HG03342 (cell line): ENCODE results near the gene SLC17A9.

Source experiments
- ATAC-seq: cut with Tn5 transposase; IDR thresholded peaks from one replicate; pipeline ENCODE4 v1.9.1; 2021; ENCODE audit warnings: mild to moderate bottlenecking, moderate library complexity; ENCODE audit not compliant: unreplicated experiment

Gene SLC17A9, protein sequence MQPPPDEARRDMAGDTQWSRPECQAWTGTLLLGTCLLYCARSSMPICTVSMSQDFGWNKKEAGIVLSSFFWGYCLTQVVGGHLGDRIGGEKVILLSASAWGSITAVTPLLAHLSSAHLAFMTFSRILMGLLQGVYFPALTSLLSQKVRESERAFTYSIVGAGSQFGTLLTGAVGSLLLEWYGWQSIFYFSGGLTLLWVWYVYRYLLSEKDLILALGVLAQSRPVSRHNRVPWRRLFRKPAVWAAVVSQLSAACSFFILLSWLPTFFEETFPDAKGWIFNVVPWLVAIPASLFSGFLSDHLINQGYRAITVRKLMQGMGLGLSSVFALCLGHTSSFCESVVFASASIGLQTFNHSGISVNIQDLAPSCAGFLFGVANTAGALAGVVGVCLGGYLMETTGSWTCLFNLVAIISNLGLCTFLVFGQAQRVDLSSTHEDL

DNA sequence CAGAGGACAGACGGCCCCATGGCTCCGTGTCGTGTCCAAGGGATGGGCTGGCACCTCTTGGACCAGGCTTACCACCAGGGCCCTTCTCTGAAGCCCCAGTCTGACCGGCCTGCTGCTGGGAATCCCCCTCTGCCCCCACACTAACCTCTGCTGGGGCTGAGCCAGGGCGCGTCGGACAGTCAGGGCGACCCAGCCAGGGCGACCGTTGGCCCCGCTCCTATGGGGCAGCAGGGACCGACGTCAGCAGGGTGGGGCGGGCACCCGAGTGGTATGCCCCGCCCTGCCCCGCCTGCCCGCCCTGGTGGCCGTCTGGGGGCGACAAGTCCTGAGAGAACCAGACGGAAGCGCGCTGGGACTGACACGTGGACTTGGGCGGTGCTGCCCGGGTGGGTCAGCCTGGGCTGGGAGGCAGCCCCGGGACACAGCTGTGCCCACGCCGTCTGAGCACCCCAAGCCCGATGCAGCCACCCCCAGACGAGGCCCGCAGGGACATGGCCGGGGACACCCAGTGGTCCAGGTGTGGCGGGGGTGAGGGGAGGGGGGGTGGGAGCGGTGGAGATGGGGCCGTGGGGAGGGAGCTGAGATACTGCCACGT is at the start of gene SLC17A9:
Gene SLC17A9 (plus strand): TSS at position 337 of the 595 bp plus-strand sequence. CDS start 122 bp downstream, at position 459.
- ATAC-seq: no peak

DNA sequence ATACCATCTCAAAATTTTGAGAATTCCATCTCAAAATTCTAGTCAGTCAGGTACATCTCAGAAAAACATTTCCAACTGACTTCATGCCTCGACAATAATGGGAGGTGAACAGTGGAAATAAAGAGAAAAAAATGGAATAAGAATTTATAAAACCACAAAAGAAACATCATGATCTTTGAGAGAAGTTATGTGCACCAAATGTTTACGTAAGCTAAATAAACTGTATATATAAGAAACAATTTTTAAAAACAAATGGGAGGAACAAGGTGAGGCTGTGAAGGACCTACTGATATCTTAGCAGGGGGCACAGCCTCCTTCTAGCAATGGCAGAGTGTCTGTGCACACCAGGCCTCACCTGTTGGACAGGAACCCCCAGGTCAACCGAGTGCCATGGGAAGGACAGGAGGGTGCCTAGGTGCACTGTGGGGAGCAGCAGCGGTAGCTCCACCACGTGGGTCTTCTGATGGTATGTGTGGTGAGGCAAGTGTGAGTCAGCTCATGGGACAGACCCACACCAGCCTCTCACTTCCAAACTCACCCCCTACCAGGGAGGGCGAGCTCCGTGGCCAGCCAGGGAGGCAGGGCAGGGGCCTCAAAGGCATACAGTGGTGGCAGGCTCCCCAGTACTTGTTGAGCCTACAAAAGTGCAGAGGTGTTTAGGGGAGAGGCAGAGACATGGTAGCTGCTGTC is 49.4 kb upstream of the SLC17A9 start:
- ATAC-seq: no peak

DNA sequence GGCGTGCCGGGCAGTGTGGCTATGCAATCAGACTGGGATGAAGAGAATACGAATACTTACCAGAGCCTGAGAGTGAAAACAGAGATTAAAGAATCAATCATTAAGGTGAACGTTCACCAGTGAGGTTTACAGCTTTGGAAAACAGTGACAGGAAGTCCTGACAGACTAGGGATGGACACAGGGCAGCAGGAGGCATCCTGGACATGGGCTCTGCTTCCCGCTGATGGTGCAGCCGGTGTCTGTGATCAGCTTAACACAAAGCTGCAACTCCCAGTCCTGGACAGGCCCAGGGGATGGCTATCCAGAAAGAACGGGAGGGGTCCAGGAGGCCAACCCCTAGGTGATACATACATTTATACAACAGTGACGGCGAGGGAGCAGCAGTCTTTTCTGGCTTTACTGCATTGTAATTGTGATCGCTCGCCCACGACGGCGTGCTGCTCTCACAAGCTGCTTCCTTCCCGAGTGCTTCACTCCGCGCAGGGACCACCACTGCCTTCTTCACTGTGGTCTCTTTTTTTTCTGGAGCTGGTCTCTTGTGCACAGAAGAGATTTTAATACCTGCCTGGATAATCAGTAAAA is 46.9 kb upstream of the SLC17A9 start:
- ATAC-seq: no peak

DNA sequence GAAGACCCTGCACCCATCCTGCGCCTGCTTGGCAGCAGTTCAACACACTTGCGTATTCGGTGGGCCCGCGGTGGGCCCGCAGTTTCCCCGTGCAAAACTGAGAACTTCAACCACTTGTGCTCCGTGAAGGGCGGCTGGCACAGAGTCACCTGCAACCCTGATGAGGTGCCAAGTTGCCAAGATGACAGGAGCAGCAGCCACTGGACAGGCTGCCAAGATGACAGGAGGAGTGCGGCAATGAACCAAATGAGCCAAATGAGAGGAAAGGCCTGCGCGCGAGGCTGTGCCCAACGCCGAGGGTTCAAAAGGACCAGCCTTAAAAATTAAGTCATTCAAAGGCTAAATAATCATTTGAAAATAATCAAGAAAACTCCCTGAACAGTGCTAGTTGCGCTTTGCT is 46.3 kb upstream of the SLC17A9 start:
- ATAC-seq: no peak

DNA sequence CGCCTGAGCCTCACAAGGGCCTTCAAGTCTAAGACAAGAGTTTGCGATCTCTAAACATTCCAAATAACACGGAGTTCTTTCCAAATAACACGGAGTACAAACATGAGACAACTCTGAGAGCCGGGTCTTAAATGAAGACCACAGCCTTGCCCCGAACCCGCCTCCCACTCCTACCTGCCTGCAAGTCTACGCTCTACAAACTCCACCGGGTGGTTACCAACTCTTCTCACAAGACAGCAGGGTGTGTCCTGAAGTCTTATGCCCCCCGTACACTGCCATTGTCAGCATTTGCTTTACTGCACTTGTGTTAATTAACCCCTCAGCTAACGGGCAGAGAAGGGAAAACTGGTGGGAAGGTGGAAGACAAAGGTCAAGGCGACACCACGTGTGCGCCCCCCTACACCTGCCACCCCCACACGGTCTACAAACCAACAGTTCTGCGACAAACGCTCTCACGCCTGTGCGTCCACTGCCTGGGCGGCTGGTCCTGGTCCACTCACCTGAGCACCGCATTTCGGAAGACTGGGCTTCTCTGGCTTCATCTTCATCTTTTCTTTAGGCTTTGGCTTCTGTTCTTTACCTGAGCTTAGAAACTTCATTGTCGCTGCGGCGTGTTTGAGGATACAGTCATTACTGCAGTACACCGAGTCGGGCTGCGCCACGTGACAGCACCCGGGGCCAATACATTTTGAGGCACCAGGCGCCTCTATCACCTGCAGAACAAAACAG is 45.7 kb upstream of the SLC17A9 start:
- ATAC-seq: no peak

DNA sequence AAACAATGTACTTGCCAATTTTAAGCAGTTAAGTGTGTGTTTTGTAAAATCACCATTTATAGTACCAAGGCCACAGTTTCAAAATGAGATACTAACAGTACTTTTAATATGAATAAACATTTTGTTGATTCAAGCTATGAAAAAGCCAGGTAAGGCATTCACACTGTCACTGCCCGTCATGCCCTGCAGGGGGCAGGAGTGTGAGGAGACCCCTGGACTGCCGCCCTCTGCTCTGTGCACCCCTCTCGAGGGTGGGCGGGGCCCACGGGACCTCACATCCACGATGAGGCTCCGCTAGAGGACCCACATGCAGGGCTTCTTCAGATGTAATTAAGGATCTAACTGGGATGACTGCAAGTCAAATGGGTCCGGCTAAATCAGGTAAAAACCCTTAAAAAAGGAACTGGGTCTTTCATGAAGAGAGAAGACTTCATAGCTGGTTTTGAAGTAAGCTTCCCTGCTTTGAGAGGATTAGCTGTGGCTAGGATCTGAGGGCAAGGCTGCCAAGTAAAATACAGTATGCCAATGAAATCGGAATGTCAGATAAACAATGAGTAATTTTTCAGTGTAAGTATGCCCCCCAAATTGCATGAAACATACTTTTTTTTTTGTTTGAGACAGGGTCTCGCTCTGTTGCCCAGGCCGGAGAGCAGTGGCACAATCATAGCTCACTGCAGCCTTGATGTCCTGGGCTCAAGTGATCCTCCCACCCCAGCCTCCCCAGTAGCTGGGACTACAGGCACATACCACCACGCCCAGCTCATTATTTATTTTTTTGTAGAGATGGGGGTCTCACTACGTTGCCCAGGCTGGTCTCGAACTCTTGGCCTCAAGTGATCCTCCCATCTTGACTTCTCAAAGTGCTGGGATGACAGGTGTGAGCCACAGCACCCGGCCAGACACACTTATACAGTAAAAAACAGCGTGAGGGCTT is 44.9 kb upstream of the SLC17A9 start:
- no peak for ATAC-seq

DNA sequence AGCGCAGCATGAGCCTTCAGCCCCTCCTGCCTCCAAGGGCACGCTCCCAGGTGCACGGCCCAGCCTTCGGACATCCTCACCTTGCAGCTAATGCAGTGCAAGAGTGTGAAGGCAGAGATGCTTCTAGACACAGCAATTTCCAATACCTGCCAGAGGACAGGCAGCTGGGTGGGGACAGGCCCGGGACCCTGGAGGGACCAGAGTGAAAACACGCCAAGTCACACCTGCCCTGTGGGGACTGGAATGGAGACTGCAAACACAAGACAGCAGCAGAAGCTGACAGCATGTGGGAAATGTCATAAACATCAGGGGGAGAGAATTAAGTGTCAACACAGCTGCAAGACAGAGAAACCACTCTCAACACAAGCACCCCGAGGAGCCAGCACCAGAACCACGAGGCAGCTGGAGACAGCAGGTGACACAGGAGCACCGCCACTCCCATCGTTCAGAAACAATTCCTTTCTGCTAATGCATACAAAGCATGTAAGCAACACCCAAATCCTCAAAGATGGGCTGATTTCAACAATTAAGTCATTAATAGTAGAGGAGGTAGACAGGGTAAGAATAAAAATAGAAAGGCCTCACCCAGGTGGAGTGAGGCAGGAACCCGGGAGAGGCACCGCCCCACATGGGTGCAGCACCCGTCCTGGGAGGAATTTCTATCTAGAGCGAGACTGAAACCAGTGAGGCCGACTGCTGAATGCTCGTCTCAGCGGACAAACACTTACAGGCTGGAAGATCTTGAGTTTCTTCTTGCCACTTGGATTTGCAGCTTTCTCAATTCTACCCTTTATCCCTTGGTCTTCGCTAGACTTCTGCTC is 43.3 kb upstream of the SLC17A9 start:
- no peak for ATAC-seq

DNA sequence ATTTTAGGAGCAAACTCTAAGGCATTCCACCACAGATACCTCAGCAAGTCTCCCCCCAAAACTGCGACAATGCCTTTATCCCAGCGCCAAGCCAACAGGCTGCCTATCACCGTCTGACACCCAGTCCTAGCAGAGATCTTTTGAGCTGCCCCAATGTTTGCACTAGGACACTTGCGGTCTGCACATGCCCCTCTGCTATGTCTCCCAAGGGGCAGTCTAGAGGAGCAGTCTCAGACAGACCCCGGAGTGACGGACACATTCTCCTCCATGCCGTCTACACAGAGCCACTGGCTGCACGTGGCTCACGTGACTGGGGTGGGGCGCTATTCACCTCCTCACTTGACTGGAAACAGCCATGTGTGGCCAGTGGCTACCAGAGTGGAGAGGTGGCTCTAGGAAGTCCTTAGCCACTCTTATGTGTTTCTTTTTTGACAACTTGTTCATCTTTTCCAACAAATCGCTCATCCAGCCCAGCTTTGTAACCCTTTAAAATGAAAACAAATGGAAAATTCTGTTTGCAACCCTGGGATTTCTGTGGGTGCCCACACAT is 42.2 kb upstream of the SLC17A9 start:
- ATAC-seq: no peak

DNA sequence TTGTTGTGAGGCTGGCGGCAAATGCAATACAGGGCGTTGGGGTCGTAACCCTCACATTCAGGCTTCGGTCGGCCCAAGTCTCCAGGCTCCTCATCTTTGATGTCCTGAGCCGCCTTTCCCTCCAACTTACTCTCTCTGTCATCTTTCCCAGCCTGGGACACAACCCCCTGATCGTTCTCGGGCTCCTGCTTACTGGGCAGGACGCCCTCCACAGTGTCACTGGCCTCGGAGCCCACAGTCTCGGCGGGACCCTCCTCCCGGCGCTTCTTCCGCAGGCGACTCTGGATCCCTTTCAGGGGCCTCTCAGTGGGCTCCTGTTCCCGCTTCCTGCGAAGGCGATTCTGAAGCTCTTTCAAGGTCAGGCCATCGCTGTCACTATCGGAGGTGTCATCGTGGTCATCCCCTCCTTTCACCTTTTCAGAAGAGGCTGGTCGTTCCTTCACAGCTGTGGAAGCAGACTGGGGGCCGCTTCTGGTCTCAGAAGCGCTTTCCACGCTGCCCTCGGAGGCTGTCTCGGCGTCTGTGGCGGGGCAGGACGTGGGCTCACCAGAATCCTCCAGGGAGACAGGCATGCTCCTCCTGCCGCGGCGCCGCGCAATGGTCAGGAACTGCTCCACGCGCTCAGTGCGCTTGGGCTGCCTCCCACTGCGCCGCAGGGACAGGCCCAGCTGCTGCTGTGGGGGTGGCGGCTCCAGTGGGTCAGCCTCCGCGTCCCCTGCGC is 41.6 kb upstream of the SLC17A9 start:
- no peak for ATAC-seq

DNA sequence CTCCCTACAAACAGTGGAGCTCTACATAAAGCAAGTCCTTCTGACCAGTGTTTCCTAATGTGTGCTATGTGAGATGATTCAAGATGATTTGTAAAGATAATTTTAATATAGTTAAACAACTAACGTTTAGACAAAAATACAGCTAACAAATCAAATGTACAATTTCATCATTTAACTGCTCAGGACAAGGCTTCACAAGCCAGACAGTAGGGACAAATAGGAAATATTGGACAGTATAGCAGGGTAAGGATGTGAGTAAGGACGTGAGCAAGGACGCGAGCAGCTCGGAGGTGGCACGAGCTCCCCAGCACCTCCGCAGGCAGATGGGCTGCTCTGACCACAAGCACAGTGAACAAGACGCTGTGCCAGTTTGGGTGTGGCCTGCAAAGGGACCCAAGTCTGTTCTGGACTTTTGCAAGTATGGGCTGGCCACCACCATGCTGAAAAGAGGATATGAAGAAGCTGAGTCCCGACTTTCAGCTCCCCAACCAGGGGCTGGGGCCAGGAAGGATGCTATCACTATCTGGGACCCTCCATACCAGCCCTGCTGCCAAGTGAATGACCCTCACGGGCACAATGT is 40.7 kb upstream of the SLC17A9 start:
- ATAC-seq: no peak

DNA sequence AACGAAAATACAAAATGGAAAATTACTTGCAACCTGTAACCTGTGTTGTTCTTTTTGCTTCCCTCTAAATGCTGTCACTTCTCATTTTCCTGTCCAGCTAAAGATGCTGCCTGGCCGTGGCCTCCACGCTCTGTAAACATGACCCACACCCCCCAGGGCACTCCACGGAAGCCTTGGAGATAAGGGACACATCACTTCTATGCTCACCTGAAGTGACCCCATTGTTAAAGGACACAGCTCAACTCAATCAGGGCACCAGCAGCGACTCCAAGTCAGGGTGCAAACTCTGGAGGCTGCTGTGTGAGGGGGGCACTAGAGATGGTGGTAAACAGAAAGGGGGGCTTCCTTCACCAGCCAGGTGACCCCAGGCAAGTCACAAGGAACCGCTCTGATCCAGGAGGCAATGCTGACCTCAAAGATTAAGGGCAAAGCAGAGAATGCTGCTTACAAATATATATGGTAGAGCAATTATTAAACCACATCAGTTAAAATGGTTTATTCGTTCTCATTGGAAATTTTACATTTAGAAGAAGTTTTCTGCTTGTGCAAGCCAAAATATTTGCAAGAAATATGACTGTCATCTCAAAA is 39.4 kb upstream of the SLC17A9 start:
- no peak for ATAC-seq

DNA sequence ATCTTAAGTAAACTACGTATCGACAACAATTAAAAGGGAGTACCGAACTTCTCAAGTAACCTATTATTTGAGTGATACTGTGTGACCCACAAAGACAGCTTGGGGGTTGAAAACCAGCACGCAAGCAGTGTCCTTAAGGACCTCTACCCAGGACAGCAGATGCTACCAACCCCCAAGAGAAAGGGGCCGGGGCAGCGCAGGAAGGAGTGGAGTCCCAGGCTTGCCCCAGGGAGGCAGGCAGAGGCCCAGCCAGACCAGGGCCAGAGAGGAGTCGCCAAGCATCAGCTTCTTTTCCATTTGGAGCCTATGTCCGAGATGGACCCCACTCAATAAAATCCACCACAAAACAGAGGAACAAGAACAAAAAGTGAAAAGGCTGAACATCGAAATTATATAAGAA is 38.1 kb upstream of the SLC17A9 start:
- no peak for ATAC-seq

DNA sequence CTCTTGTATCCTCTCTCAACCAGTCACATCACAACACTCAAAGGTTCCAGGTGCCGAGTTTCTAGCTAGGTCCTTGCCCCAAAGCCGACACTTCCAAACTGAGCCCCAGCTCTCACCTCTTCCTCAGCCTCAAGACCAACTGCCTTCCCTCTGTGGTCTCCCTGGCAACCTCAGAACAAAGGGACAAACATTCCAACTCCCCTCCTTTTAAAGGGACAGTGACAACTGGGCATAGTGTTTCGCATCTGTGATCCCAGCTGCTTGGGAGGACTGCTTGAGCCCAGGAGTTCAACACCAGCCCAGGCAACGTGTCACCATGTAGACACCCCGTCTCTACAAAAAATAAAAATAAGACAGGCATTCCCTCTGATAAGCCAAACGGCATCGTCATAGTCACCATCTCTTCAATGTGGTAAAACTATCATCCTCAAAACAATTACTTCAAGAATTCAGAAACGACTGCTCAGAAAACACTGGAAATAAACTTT is 37.5 kb upstream of the SLC17A9 start:
- no peak for ATAC-seq

DNA sequence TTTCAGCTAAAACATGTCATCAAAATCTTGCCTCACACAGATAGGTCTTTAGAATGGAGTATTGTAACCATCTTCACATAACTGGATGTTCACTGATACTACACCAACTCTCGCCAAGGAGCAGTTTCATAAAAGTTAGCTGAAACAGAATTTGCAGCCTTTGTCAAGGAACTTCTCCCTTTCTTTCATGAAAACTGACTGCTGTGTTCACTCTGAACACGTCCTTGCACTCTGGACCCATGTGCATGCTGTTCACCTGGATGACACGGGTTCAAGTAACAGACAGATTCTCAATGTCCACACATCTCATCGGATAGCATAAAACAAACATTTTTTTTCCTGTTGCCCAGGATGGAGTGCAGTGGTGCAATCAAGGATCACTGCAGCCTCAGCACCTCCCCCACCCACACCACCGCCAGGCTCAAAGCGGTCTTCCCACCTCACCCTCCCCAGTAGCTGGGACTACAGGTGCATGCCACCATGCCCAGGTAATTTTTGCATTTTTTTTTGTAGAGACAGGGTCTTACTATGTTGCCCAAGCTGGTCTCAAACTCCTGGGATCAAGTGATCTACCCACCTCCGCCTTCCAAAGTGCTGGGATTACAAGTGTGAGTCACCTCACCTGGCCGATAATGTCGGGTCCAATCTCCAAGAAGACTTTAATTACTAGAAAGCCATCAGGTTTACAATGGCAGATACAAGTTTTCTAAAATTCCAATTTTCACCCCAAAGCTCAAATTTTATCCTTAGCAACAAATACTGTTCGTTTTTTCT is 35.6 kb upstream of the SLC17A9 start:
- no peak for ATAC-seq

DNA sequence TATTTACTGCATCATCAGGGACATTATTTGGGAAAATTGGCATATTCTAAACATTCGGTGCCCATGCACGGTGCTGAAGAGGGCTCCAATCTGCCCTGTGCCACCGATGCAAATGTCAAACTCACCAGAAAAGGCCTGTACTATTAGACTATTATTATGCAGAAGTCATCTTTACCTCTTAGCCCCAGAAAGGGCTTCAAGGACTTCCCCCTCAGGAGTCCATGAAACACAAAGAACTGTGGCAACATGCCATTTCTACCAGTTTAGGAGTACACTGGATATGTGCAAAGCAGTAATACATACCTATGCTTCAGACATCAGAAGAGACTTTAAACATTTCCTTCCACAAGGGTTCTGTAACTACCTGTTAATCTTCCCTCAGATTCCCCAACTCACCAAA is 34.8 kb upstream of the SLC17A9 start:
- no peak for ATAC-seq

DNA sequence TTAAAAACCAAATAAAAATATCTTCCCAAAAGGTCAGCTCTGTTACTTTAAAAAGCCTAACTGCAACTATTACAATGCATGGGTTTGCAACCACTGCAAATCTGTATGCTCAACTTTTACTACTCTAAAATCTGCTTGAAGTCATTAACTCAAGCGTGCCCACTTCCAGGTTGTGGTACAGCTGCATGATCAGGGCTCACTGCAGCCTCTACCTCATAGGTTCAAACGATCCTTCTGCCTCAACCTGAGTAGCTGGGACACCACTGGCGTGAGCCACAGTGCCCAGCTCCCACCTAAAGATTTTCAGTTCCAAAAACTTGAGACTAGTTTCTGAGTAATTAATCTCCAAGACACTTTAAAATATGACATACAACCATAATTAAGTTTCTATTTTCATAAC is 34.4 kb upstream of the SLC17A9 start:
- ATAC-seq: no peak
